GF-D8 (cell line): ENCODE measurements around the gene CTIF.

Source experiments
- DNase-seq: peaks from one replicate; lab custom pipeline; 2025; lab: John Stamatoyannopoulos, UW

Gene CTIF

GRCh38 chr18:48575658-48576456 lies 37.0 kb downstream of the CTIF start:
- DNase-seq, result no peak

- no peak for DNase-seq
These were observed 37.6 kb downstream of the CTIF start for GRCh38 chr18:48576457-48576771.

GRCh38 chr18:48577478-48578190 lies 38.8 kb downstream of the CTIF start:
- DNase-seq, result no peak

- no peak for DNase-seq
These were observed 39.5 kb downstream of the CTIF start for GRCh38 chr18:48578289-48578688.

GRCh38 chr18:48580066-48580465 lies 41.2 kb downstream of the CTIF start:
- DNase-seq, result no peak

GRCh38 chr18:48580782-48581181 lies 42.0 kb downstream of the CTIF start:
- no peak for DNase-seq

- DNase-seq, result no peak
These were observed 42.4 kb downstream of the CTIF start for GRCh38 chr18:48581206-48581605.

- no peak for DNase-seq
These were observed 43.1 kb downstream of the CTIF start for GRCh38 chr18:48581941-48582340.

GRCh38 chr18:48582946-48583345 lies 44.1 kb downstream of the CTIF start:
- DNase-seq, result no peak

- DNase-seq, result no peak
These were observed 44.7 kb downstream of the CTIF start for GRCh38 chr18:48583573-48583972.

- DNase-seq, result no peak
These were observed 51.1 kb downstream of the CTIF start for GRCh38 chr18:48589797-48590519.

- no peak for DNase-seq
These were observed 51.8 kb downstream of the CTIF start for GRCh38 chr18:48590678-48591077.

GRCh38 chr18:48592540-48593171 lies 53.8 kb downstream of the CTIF start:
- DNase-seq, result no peak

- no peak for DNase-seq
These were observed 55.8 kb downstream of the CTIF start for GRCh38 chr18:48594471-48595094.

- no peak for DNase-seq
These were observed 56.9 kb downstream of the CTIF start for GRCh38 chr18:48595703-48596218.

- no peak for DNase-seq
These were observed 58.3 kb downstream of the CTIF start for GRCh38 chr18:48597110-48597509.

GRCh38 chr18:48597671-48598070 lies 58.8 kb downstream of the CTIF start:
- no peak for DNase-seq

GRCh38 chr18:48599391-48599790 lies 60.6 kb downstream of the CTIF start:
- DNase-seq, result no peak

GRCh38 chr18:48600046-48600445 lies 61.2 kb downstream of the CTIF start:
- no peak for DNase-seq

- DNase-seq, result no peak
These were observed 61.7 kb downstream of the CTIF start for GRCh38 chr18:48600456-48601090.

- DNase-seq, result no peak
These were observed 62.5 kb downstream of the CTIF start for GRCh38 chr18:48601343-48601742.
